Aorta (tissue), 5 donors: ENCODE data around the gene LRRK1. TPM values are rescaled to one million over a fixed set of nuclear protein-coding genes. Genes with fewer than 3 reads are reported as not detected.
"Not testable (repeated sequence)": the region's sequence is repeated elsewhere in the genome, so short reads cannot be mapped to it uniquely, and the experiment has no call there.

Source experiments
- ATAC-seq: fragments of 200-7000 bp; cut with Tn5 transposase; one replicate; pipeline ENCODE4 v1.9.1; 2022; ENCODE audit warnings: moderate library complexity; ENCODE audit not compliant: low FRiP score
- DNase-seq, 2 donors: peaks; one replicate each; pipeline ENCODE4 v3.0.0-alpha.2; 2020
- H3K27ac ChIP-seq, 2 donors: one replicate each; pipeline ENCODE4 v1.5.1; 2013; ENCODE audit warnings: low read length in 2 of 2, mild to moderate bottlenecking in 2 of 2, moderate library complexity in 2 of 2, control low read depth in 1 of 2, inconsistent platforms in 1 of 2, low read depth in 1 of 2
- H3K27me3 ChIP-seq, 2 donors: one replicate each; pipeline ENCODE4 v1.6.1; 2013; ENCODE audit warnings: control low read depth in 1 of 2, low read length in 1 of 2, mild to moderate bottlenecking in 1 of 2, moderate library complexity in 1 of 2; ENCODE audit not compliant: insufficient read depth in 2 of 2, control insufficient read depth in 1 of 2
- H3K36me3 ChIP-seq, 2 donors: one replicate each; pipeline ENCODE4 v1.6.1; 2013; ENCODE audit warnings: control low read depth in 1 of 2, low read length in 1 of 2, mild to moderate bottlenecking in 1 of 2; ENCODE audit not compliant: insufficient read depth in 2 of 2, control insufficient read depth in 1 of 2
- H3K4me1 ChIP-seq, 2 donors: one replicate each; pipeline ENCODE4 v1.6.1; 2013; ENCODE audit warnings: low read length in 2 of 2, control low read depth in 1 of 2, mild to moderate bottlenecking in 1 of 2, moderate library complexity in 1 of 2; ENCODE audit not compliant: insufficient read depth in 2 of 2, control insufficient read depth in 1 of 2
- H3K4me3 ChIP-seq, 2 donors: one replicate each; pipeline ENCODE4 v1.5.1; 2013; ENCODE audit warnings: low read length in 2 of 2, control low read depth in 1 of 2, mild to moderate bottlenecking in 1 of 2
- H3K9me3 ChIP-seq: one replicate; pipeline ENCODE4 v1.6.1; 2013; ENCODE audit warnings: mild to moderate bottlenecking, low read length; ENCODE audit not compliant: control insufficient read depth
- WGBS, 2 donors: extraction: QIAGEN DNeasy Blood & Tissue Kit; methylation state at CpG; one replicate each; pipeline ENCODE4 v1.1.7; 2013; 5-methylcytosine and 5-hydroxymethylcytosine counted together
- intact Hi-C, 2 donors: fragments of 100-400 bp; cut with DNase I; formaldehyde crosslinking; loops; one replicate each; pipeline versions ENCODE4 v1.14.2 to v1.15.0; 2022
- polyA plus RNA-seq, 2 donors: library from polyadenylated mRNA; stranded (reverse); fragments of 200-250 nt; gene quantifications; one replicate each; pipeline ENCODE4 v1.2.3, GENCODE V29; 2013
- total RNA-seq, 2 donors: library from RNA; stranded (reverse); fragmentation: NEBNext Ultra II Directional; extraction: Animal tissue kit (Norgen Biotek cat#: 25700); gene quantifications; one replicate each; pipeline ENCODE4 v1.2.1, GENCODE V29; 2021
- donor health status: healthy with polysubstance abuse.
- donor health status: Bipolar disorder and iron deficiency.
- donor health status: DM: no; HTN: no; CAD: no.
- donor health status: DM: no; HTN: no; CAD: no.
- donor health status: DM: yes; HTN: yes; CAD: no.

Gene LRRK1
- total and polyA plus RNA-seq, 4 donors, result 4.0 to 34.0 (median 13.3) TPM

DNA sequence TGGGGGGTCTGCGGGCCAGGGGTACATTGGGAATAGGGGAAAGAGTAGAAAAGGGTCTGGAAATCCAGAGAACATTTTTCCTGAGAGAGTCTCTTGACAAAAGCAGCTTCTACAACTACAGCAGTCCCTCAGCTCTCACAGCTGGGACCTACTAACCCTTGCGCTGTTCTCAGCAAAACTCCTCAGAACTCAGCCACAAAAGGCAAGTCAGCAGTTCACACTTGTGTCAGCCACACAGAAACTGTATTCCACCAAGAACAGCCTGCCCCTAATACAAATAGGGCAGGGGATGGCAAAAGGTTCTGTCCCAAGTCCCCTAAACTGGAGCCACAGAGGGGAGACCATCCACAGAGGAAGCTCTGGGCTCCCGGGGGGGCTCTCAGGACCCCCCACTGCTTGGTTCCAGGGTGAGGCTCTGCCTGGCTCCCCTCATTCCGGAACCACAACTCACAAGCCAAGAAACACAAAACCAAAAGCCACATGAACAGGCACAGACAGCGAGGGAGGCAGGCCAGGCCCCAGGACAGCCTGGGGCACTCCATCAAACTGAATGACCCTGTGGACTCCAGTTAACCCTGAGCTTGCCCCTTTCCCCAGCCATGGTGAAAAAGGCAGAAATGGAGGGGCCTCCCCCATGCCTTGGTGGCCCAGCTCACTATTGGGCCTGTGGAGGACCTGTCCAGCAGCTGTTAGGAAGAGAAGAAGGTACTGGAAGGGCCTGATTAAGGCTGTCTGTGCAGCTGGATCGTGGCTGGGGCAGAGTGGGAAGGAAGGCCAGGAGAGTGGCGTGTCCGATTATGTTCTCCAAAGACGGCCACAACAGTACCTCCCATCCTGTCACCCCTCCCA lies 170.6 kb downstream of the LRRK1 start:
- DNase-seq, result peak in 1 of 2 donors; percentile 65
- ATAC-seq, result no peak

DNA sequence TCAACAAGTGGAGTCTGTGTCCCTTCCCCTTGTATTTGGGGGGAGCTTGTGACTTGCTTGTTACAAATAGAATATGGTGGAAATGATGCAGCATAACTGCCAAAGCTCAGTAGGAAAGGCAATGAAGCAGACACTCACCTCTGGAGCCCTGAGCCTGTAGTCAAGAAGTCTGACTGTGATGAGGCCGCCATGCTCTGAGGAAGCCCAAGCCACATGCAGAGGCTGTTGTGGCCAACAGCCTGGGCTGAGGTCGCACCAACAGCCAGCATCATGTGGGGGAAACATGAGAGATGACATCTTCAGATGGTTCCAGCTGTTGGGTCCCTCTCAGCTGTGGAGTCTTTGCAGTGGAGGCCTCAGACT lies 171.3 kb downstream of the LRRK1 start:
- Histone ChIP-seq H3K27ac (no peak overlapping the region), H3K4me1 (no peaks in the 10 kb centered on the region), H3K9me3 (no peaks in the 10 kb centered on the region), H3K27me3 (no peaks in the 10 kb centered on the region), H3K4me3 (no peak overlapping the region), H3K36me3 (no peaks in the 10 kb centered on the region)
- DNase-seq (peak in 1 of 2 donors; percentile 45), ATAC-seq (no peak)
- intact Hi-C loops, result no loop called here
- WGBS, 2 donors, result 97% methylated on average over 2 of the region's 2 CpGs

More for the DNA sequence above, 170.6 kb downstream of the LRRK1 start:
- Histone ChIP-seq H3K9me3 (no peaks in the 10 kb centered on the region), H3K4me1 (no peaks in the 10 kb centered on the region), H3K27me3 (no peaks in the 10 kb centered on the region), H3K27ac (no peak overlapping the region), H3K36me3 (no peaks in the 10 kb centered on the region), H3K4me3 (no peak overlapping the region)
- intact Hi-C loops, result loop anchor here (2.0 to 10.0 kb wide), 3 partner anchors 73 to 169 kb away; no protein-coding TSS in a partner anchor
- WGBS, 2 donors, result 68 to 70% methylated on average over 9 of the region's 9 CpGs

DNA sequence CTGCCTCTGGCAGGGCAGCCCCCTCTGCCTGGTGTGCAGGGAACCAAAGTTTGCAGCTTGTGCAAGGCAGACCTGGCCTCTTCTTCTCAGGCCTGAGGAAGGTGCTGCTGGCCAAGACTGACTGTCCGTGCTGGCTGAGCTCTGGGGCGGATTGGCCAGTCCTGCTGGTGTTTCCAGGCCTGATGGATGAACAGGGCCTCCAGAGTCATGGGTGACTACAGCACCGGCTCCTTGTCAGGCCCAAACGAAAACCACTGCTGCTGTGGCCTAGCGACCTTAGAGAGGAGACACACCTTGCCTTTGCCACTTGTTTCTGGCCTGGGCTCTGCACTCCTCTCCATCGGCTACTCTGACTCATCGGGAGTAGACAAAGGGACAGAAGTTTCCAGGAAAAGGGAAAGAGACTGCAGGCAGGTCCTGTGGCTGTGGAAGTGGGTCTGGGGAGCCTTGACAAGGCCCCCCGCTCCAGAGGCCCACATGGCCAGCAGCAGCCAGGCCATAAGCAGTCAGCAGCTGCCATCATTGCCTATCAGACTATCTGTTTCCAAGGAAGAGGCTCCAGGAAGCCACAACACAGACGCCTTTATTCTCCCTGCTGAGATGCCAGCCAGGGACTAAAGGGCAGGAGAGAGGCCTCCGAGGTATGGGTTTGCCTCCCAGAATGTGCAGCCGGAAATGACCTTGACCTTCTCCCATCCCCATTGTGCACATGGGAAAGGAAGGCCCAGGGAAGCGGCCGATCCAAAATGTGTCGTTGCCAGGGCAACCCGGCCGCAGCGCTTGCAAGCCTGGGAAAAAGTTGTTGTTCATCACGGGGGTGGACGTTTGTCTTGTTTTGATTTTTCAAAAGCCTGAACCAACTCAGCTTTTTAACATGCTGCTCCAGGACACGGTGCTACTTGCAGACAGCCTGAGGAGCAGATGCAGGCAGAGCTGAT lies 172.2 kb downstream of the LRRK1 start:
- H3K27ac ChIP-seq, result no peak overlapping the region
- H3K27me3 ChIP-seq, result no peaks in the 10 kb centered on the region
- H3K4me1 ChIP-seq, result no peaks in the 10 kb centered on the region
- peak; percentile 74 to 84 for DNase-seq
- intact Hi-C loops, result no loop called here
- H3K9me3 ChIP-seq, result no peaks in the 10 kb centered on the region
- H3K36me3 ChIP-seq, result no peaks in the 10 kb centered on the region
- ATAC-seq, result peak; percentile 48
- H3K4me3 ChIP-seq, result no peak overlapping the region
- WGBS, 2 donors, result 68 to 69% methylated on average over 20 of the region's 20 CpGs

DNA sequence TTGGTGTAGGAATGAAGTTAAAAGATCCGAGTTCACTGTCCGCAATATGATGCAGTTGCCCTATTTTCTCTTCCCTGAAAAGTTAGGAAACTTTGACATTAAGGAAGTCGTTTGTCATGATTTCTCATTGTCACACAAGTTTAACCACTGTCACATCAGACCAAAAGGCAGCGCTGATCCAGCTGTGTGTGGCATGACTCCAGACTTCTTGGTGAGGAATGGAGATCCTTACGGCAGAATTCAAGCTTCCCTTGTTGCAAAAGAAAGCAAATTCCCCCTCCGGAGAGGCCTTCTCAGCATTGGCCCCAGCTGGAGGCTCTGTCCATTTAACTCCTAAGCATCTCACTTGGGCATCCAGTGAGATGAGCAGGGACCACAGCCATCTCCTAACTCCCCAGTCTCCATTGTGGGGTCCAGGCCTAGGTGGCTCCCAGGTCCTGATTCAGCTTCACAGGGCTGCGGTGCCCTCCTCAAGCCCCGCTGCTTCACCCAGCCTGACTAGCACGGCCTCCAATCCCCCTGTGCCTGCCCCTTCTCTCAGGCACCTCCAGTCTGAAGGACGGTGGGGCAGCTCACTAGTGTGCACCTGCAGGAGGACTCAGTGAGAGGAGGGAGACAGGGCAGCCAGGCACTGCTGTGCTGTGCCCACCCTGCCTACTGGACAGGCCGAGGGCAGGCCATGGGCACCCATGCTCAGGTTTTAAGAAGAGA lies 173.2 kb downstream of the LRRK1 start:
- WGBS, 2 donors, result 82 to 83% methylated on average over 11 of the region's 11 CpGs
- intact Hi-C loops, result no loop called here
- no peak overlapping the region for H3K27ac ChIP-seq

DNA sequence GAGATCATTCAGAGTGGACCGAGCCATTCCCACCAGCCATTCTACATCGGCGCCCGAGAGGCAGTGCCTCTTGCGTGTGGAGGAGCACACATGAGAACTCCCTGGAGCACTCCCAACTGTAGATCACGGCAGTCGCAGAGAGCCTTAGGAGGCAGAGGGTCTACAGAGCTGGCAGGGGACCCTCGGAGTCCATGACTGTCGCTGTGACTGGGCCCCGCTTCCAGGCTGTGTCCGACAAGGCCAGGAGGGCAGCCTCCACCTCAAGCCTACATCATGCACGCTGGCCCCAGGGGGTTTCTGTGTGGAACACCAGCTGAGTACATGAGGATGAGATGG lies 173.7 kb downstream of the LRRK1 start:
- H3K4me1 ChIP-seq, result no peaks in the 10 kb centered on the region
- no peak overlapping the region for H3K4me3 ChIP-seq
- no peak for ATAC-seq
- H3K9me3 ChIP-seq, result no peaks in the 10 kb centered on the region
- no peaks in the 10 kb centered on the region for H3K27me3 ChIP-seq
- DNase-seq, result no peak
- intact Hi-C loops, result no loop called here
- WGBS, 2 donors, result 98 to 99% methylated on average over 12 of the region's 12 CpGs
- no peak overlapping the region for H3K27ac ChIP-seq
- H3K36me3 ChIP-seq, result no peaks in the 10 kb centered on the region

More for the DNA sequence above, 173.2 kb downstream of the LRRK1 start:
- Histone ChIP-seq H3K36me3 (no peaks in the 10 kb centered on the region), H3K4me3 (no peak overlapping the region), H3K4me1 (no peaks in the 10 kb centered on the region), H3K27me3 (no peaks in the 10 kb centered on the region), H3K9me3 (no peaks in the 10 kb centered on the region)
- no peak for ATAC-seq
- peak in 1 of 2 donors; percentile 61 for DNase-seq

DNA sequence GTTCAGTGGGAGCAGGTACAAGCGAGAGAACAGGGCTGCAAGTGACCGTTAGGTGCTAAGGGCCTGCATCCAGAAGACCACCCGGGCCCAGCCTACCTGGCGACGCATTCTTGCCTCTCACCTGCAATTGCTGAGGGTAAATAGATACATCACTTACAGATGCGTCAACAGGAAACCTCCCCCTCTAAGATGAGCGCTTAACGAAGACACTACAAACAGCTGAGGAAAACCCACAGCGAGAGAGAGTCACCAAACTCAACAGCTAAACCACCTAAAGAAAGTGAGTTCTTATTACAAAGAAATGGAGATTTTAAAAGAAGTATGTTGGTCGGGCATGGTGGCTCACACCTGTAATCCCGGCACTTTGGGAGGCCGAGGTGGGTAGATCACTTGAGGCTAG lies 174.8 kb downstream of the LRRK1 start:
- H3K27ac ChIP-seq, result no peak overlapping the region
- no peaks in the 10 kb centered on the region for H3K9me3 ChIP-seq
- H3K4me1 ChIP-seq, result no peaks in the 10 kb centered on the region
- peak in 1 of 2 donors; percentile 20 for DNase-seq
- H3K4me3 ChIP-seq, result no peak overlapping the region
- WGBS, 2 donors, result 91 to 93% methylated on average over 12 of the region's 12 CpGs
- no peak for ATAC-seq
- H3K27me3 ChIP-seq, result no peaks in the 10 kb centered on the region
- H3K36me3 ChIP-seq, result no peaks in the 10 kb centered on the region
- intact Hi-C loops, result no loop called here

DNA sequence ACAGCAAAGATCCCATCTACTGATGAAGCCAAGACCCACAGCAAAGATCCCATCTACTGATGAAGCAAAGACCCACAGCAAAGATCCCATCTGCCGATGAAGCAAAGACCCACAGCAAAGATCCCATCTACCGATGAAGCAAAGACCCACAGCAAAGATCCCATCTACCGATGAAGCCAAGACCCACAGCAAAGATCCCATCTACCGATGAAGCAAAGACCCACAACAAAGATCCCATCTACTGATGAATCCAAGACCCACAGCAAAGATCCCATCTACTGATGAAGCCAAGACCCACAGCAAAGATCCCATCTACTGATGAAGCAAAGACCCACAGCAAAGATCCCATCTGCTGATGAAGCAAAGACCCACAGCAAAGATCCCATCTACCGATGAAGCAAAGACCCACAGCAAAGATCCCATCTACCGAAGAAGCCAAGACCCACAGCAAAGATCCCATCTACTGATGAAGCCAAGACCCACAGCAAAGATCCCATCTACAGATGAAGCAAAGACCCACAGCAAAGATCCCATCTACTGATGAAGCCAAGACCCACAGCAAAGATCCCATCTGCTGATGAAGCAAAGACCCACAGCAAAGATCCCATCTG lies 176.7 kb downstream of the LRRK1 start:
- WGBS, 2 donors, result 69 to 84% methylated on average over 5 to 6 of the region's 6 CpGs
- DNase-seq, H3K4me3 ChIP-seq, intact Hi-C loops, H3K4me1 ChIP-seq, H3K9me3 ChIP-seq, H3K27ac ChIP-seq, ATAC-seq, H3K36me3 ChIP-seq, H3K27me3 ChIP-seq: not testable (repeated sequence)

DNA sequence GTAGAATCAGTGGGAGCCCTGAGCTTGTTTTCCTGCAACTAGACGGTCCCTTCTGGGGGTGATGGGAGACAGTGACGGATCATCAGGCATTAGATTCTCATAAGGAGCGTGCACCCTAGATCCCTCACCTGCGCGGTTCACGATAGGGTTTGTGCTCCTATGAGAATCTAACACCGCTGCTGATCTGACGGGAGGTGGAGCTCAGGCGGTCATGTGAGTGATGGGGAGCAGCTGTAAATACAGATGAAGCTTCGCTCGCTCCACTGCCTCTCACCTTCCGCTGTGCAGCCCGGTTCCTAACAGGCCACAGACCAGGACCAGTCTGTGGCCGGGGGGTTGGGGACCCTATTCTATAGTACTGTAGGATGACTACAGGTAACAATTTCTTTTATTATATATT lies 178.0 kb downstream of the LRRK1 start:
- 90 to 95% methylated on average over 14 of the region's 14 CpGs for WGBS, 2 donors
- intact Hi-C loops, result no loop called here
- Histone ChIP-seq H3K4me3 (no peak overlapping the region), H3K4me1 (no peaks in the 10 kb centered on the region), H3K27me3 (no peaks in the 10 kb centered on the region), H3K27ac (no peak overlapping the region), H3K9me3 (no peaks in the 10 kb centered on the region), H3K36me3 (no peaks in the 10 kb centered on the region)
- DNase-seq, result peak in 1 of 2 donors; percentile 58
- no peak for ATAC-seq
